Measurements from ENCODE around the gene APH1B. TPM values are rescaled to one million over a fixed set of nuclear protein-coding genes. Genes with fewer than 3 reads are reported as not detected.
"Not testable (repeated sequence)": the region's sequence is repeated elsewhere in the genome, so short reads cannot be mapped to it uniquely, and the experiment has no call there.

The APH1B gene
- total and polyA plus RNA-seq, 12 donors = 1.7 to 11.4 (median 7.4) TPM

DNA sequence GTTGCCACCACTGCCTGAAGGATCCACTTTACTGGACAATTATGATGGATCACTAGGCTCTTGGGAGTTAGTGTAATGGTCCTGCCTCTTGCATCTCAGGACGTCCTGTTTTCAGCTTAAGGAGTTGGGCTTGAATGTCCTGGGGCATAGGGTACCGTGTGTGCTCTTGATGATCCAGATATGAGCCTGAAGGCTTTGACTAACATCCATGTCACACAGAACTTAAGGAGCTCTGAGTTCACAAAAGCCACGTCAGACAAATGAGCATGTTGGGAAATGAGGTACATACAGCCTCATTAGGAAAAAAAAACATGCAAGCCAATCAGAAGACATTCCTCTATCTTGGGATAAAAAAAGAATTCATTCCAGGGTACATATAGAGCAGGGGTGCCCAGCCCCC is 63.5 kb downstream of the APH1B start:
- DNase-seq (no peak), ATAC-seq (no peak)
- no peaks in the 10 kb centered on the region for H3K4me1 ChIP-seq

DNA sequence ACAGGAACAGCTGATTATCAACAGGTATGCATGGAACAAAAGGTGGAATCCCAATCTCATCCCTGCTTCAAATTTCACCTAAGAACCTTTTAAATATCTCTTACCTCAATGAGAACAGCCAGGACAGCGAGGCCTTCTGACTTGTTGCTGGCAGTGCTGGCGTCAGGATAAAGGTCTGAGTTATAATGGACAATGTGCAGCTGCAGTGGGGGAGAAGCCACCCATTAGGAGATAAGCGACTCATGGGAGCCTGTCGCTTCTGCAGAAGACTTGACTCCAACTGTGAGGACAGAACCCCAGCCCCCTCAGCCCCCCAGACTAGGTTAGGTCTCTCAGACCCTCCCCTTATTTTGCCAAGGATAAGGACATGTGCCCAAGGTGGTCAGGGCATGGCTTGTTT is 64.5 kb downstream of the APH1B start:
- intact Hi-C loops (cut with DNase I) = no loop called here
- Histone ChIP-seq H3K27ac (no peak overlapping the region), H3K36me3 (no peaks in the 10 kb centered on the region), H3K4me1 (peaks cover 0 to 9% (median 0%) of the 10 kb centered on the region in 9 donors), H3K9me3 (no peaks in the 10 kb centered on the region), H3K27me3 (peaks cover 0 to 11% (median 0%) of the 10 kb centered on the region in 7 donors), H3K4me3 (no peak overlapping the region)
- no peak for DNase-seq
- TF ChIP-seq, protein P1, sequence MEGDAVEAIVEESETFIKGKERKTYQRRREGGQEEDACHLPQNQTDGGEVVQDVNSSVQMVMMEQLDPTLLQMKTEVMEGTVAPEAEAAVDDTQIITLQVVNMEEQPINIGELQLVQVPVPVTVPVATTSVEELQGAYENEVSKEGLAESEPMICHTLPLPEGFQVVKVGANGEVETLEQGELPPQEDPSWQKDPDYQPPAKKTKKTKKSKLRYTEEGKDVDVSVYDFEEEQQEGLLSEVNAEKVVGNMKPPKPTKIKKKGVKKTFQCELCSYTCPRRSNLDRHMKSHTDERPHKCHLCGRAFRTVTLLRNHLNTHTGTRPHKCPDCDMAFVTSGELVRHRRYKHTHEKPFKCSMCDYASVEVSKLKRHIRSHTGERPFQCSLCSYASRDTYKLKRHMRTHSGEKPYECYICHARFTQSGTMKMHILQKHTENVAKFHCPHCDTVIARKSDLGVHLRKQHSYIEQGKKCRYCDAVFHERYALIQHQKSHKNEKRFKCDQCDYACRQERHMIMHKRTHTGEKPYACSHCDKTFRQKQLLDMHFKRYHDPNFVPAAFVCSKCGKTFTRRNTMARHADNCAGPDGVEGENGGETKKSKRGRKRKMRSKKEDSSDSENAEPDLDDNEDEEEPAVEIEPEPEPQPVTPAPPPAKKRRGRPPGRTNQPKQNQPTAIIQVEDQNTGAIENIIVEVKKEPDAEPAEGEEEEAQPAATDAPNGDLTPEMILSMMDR (IDR thresholded peaks at IDR 0.05) = no peak
- no peak for ATAC-seq
- 90 to 95% methylated on average over 4 of the region's 4 CpGs for WGBS, 2 donors

More for the DNA sequence above, 63.5 kb downstream of the APH1B start:
- no peaks in the 10 kb centered on the region for H3K9me3 ChIP-seq
- no peaks in the 10 kb centered on the region for H3K36me3 ChIP-seq
- no peak overlapping the region for H3K4me3 ChIP-seq
- TF ChIP-seq, protein P1 (IDR thresholded peaks at IDR 0.05) = no peak
- intact Hi-C loops (cut with DNase I) = no loop called here
- 85 to 93% methylated on average over 3 of the region's 3 CpGs for WGBS, 2 donors
- no peak overlapping the region for H3K27ac ChIP-seq
- peaks cover 0 to 11% (median 0%) of the 10 kb centered on the region in 7 donors for H3K27me3 ChIP-seq

DNA sequence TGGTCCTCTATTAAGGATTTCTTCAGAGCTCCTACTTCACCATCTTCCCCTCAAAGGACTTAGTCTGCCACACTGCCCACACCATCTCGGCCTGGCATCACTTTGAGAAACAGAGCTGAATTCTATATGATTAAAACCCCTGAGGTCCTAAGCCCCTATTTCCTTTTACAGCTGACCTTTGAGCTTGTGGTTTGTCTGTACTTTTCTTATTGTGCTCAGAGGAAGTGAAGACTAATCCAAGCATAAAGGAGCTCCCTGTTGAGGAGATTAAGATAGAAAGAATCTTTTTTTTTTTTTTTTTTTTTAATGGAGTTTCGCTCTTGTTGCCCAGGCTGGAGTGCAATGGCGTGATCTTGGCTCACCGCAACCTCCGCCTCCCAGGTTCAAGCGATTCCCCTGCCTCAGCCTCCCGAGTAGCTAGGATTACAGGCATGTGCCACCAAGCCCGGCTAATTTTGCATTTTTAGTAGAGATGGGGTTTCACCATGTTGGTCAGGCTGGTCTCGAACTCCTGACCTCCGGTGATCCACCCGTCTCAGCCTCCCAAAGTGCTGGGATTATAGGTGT is 65.7 kb downstream of the APH1B start:
- H3K9me3 ChIP-seq; H3K4me3 ChIP-seq; intact Hi-C loops (cut with DNase I); H3K36me3 ChIP-seq; H3K27ac ChIP-seq; DNase-seq; ATAC-seq: not testable (repeated sequence)
- H3K4me1 ChIP-seq = peaks cover 0 to 21% (median 8%) of the 10 kb centered on the region in 9 donors
- WGBS, 2 donors = 89 to 94% methylated on average over 10 of the region's 11 CpGs
- H3K27me3 ChIP-seq = peaks cover 0 to 10% (median 0%) of the 10 kb centered on the region in 7 donors

DNA sequence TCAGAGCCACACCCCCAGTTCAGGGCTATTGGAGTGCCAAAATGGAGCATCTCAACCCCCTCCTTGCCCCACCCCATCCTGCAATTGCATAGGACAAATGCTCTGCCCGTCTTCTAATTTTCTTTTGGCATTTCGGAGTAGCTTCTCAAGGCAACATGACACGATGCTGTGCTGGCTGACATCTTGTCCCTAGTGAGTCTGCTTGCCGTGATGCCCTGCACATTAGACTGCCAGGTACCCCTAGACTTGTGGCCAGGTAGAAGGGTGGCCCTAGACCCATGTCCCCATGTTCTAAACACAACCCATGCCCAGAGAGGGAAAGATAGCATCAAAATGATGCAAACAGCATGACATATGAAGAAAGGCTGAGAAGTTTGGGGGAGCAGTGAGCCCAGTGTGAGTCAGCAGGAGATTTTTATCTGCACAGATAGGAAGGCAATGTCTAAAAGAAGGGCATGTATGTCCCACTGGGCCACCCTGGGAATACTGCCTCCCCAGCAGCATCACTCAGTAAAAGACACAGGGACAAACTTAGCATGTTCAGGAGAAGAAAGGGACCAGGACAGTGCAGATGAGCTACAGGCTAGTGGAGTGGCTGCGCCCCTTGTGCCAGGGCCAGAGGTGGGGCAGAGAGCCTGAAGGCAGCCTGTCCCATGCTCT is 67.5 kb downstream of the APH1B start:
- 91 to 95% methylated on average over 5 of the region's 5 CpGs for WGBS, 2 donors
- peaks cover 0 to 9% (median 0%) of the 10 kb centered on the region in 7 donors for H3K27me3 ChIP-seq
- no peak overlapping the region for H3K27ac ChIP-seq
- no peak for DNase-seq
- ATAC-seq = no peak
- H3K36me3 ChIP-seq = no peaks in the 10 kb centered on the region
- no peaks in the 10 kb centered on the region for H3K9me3 ChIP-seq
- intact Hi-C loops (cut with DNase I) = no loop called here
- H3K4me3 ChIP-seq = no peak overlapping the region
- TF ChIP-seq, protein P1 (IDR thresholded peaks at IDR 0.05) = no peak
- peaks cover 4 to 39% (median 25%) of the 10 kb centered on the region in 9 donors for H3K4me1 ChIP-seq

DNA sequence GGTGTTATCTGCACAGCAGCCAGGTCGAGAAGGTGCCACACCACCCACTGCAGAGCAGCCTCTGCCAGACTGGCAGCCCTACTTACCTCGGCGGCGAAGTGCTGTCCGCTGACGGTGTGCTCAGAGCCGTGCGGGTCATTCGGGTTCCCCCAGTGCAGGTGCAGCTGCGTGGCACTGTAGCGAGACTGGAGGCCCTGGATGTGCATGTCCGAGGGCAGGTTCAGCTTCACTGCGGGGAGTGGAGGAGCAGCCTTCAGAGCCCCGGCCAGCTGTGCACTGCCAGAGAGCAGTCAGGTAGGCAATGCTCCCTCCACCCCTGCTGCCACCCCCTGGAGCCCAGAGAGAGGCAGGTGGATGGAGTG is 68.0 kb downstream of the APH1B start:
- TF ChIP-seq, protein P1 (IDR thresholded peaks at IDR 0.05) = no peak

More for the DNA sequence above, 68.0 kb downstream of the APH1B start:
- Histone ChIP-seq H3K36me3 (no peaks in the 10 kb centered on the region), H3K4me1 (peaks cover 7 to 44% (median 28%) of the 10 kb centered on the region in 9 donors), H3K27ac (no peak overlapping the region), H3K9me3 (no peaks in the 10 kb centered on the region), H3K27me3 (peaks cover 0 to 7% (median 0%) of the 10 kb centered on the region in 7 donors), H3K4me3 (no peak overlapping the region)
- intact Hi-C loops (cut with DNase I) = no loop called here
- DNase-seq = no peak
- no peak for ATAC-seq
- 91 to 92% methylated on average over 14 of the region's 14 CpGs for WGBS, 2 donors
